Measurements from ENCODE around the gene AMACR.

Gene AMACR

GRCh38 chr5:33941090-33941489 is 66.8 kb downstream of the AMACR start:
- DNase-seq (ENCODE audit: low read depth in 2 of 2), result no peak
- no peak for TF ChIP-seq CTCF (IDR thresholded peaks at IDR 0.05; ENCODE audit: low read depth, low read length)
- no peak overlapping the region for H3K4me3 ChIP-seq (replicated peaks in 1 of 2; ENCODE audit: low read depth in 2 of 2, low read length in 2 of 2)

GRCh38 chr5:33939556-33940262 is 68.1 kb downstream of the AMACR start:
- no peak overlapping the region for H3K4me3 ChIP-seq (replicated peaks in 1 of 2; ENCODE audit: low read depth in 2 of 2, low read length in 2 of 2)
- TF ChIP-seq CTCF (IDR thresholded peaks at IDR 0.05; ENCODE audit: low read depth, low read length), result no peak
- DNase-seq (ENCODE audit: low read depth in 2 of 2), result peak; percentile 47 to 51

- TF ChIP-seq CTCF (IDR thresholded peaks at IDR 0.05; ENCODE audit: low read depth, low read length), result no peak
- no peak for DNase-seq (ENCODE audit: low read depth in 2 of 2)
- no peak overlapping the region for H3K4me3 ChIP-seq (replicated peaks in 1 of 2; ENCODE audit: low read depth in 2 of 2, low read length in 2 of 2)
Measured at GRCh38 chr5:33938881-33939280, 69.0 kb downstream of the AMACR start.

GRCh38 chr5:33938507-33938796 is 69.4 kb downstream of the AMACR start:
- DNase-seq (ENCODE audit: low read depth in 2 of 2), result no peak
- H3K4me3 ChIP-seq (replicated peaks in 1 of 2; ENCODE audit: low read depth in 2 of 2, low read length in 2 of 2), result no peak overlapping the region
- TF ChIP-seq CTCF (IDR thresholded peaks at IDR 0.05; ENCODE audit: low read depth, low read length), result no peak

GRCh38 chr5:33937707-33938506 is 69.9 kb downstream of the AMACR start:
- no peak for TF ChIP-seq CTCF (IDR thresholded peaks at IDR 0.05; ENCODE audit: low read depth, low read length)
- DNase-seq (ENCODE audit: low read depth in 2 of 2), result peak in 1 of 2 donors; percentile 9
- no peak overlapping the region for H3K4me3 ChIP-seq (replicated peaks in 1 of 2; ENCODE audit: low read depth in 2 of 2, low read length in 2 of 2)

GRCh38 chr5:33937017-33937706 is 70.7 kb downstream of the AMACR start:
- TF ChIP-seq CTCF (IDR thresholded peaks at IDR 0.05; ENCODE audit: low read depth, low read length), result no peak
- peak in 1 of 2 donors; percentile 18 for DNase-seq (ENCODE audit: low read depth in 2 of 2)
- H3K4me3 ChIP-seq (replicated peaks in 1 of 2; ENCODE audit: low read depth in 2 of 2, low read length in 2 of 2), result peak overlapping the region; percentile 45 to 57
